KMS-11 (cell line): ENCODE results near the gene PSMB7.

Source experiments
- H2AFZ ChIP-seq: fragments of 200-600 bp; sonication (generic); 2 replicates; pipeline ENCODE4 v1.6.1; 2016; ENCODE audit warnings: antibody characterized with exemption, mixed run types, low read depth
- H3K27ac ChIP-seq: fragments of 200-600 bp; sonication (generic); 2 replicates; pipeline ENCODE4 v1.6.1; 2016; ENCODE audit warnings: mild to moderate bottlenecking, mixed run types
- H3K27me3 ChIP-seq: fragments of 200-600 bp; sonication (generic); 2 replicates; pipeline ENCODE4 v1.6.1; 2017; ENCODE audit warnings: mild to moderate bottlenecking, low read depth, mixed run types, moderate library complexity; ENCODE audit not compliant: insufficient read depth
- H3K36me3 ChIP-seq: fragments of 200-600 bp; sonication (generic); 2 replicates; pipeline ENCODE4 v1.6.1; 2017; ENCODE audit warnings: mild to moderate bottlenecking, mixed run types; ENCODE audit not compliant: insufficient read depth
- H3K4me1 ChIP-seq: fragments of 200-600 bp; sonication (generic); 2 replicates; pipeline ENCODE4 v1.6.1; 2016; ENCODE audit warnings: mild to moderate bottlenecking, low read depth, mixed run types; ENCODE audit not compliant: poor library complexity, severe bottlenecking
- H3K4me2 ChIP-seq: fragments of 200-600 bp; sonication (generic); 2 replicates; pipeline ENCODE4 v1.7.0; 2016; ENCODE audit warnings: mild to moderate bottlenecking, mixed run types
- H3K4me3 ChIP-seq: fragments of 200-600 bp; sonication (generic); IDR thresholded peaks from 2 replicates; pipeline ENCODE4 v1.6.1; 2017; ENCODE audit warnings: low read depth, low read length, mixed read lengths; ENCODE audit not compliant: insufficient read depth
- H3K79me2 ChIP-seq: fragments of 200-600 bp; sonication (generic); 2 replicates; pipeline ENCODE4 v1.6.1; 2016; ENCODE audit warnings: low read depth, mixed run types; ENCODE audit not compliant: insufficient read depth
- H3K9ac ChIP-seq: fragments of 200-600 bp; sonication (generic); 2 replicates; pipeline ENCODE4 v1.6.1; 2016; ENCODE audit warnings: mild to moderate bottlenecking, mixed run types
- H4K20me1 ChIP-seq: fragments of 200-600 bp; sonication (generic); 2 replicates; pipeline ENCODE4 v1.6.1; 2016; ENCODE audit warnings: mild to moderate bottlenecking, mixed run types; ENCODE audit not compliant: insufficient read depth
- CTCF ChIP-seq: fragments of 200-600 bp; sonication (generic); conservative IDR thresholded peaks from 2 replicates; pipeline ENCODE4 v1.6.1; 2017; ENCODE audit warnings: low read depth, mild to moderate bottlenecking, antibody characterized with exemption, low read length, moderate library complexity, mixed read lengths

PSMB7 gene

GRCh38 chr9:124415102-124415851 is at the start of gene PSMB7:
Gene PSMB7, minus strand, starts transcription at chr9:124415442. Its CDS starts 17 bp downstream, at chr9:124415425.
- Histone ChIP-seq H4K20me1 (no peaks in the 10 kb centered on the region), H3K79me2 (peaks cover 21% of the 10 kb centered on the region), H3K9ac (peak within 1 kb of the TSS; percentile 93), H3K27ac (peak within 1 kb of the TSS; percentile 86), H3K36me3 (peaks cover 6% of the 10 kb centered on the region; the same call in 1 of the 2 replicates), H2AFZ (peak within 1 kb of the TSS; percentile 77), H3K27me3 (no peaks in the 10 kb centered on the region), H3K4me2 (peak within 1 kb of the TSS; percentile 82), H3K4me1 (peaks cover 14% of the 10 kb centered on the region), H3K4me3 (no peak within 1 kb of the TSS)
- TF ChIP-seq CTCF = peak; percentile 69

GRCh38 chr9:124462739-124463138 is 47.5 kb upstream of the PSMB7 start:
- TF ChIP-seq CTCF = no peak
- Histone ChIP-seq H3K27ac (no peak overlapping the region), H3K4me1 (no peaks in the 10 kb centered on the region), H2AFZ (no peak overlapping the region), H3K9ac (no peak overlapping the region), H3K79me2 (no peaks in the 10 kb centered on the region), H3K4me2 (no peak overlapping the region), H3K27me3 (no peaks in the 10 kb centered on the region), H4K20me1 (no peaks in the 10 kb centered on the region), H3K4me3 (no peak overlapping the region), H3K36me3 (no peaks in the 10 kb centered on the region)

DNA sequence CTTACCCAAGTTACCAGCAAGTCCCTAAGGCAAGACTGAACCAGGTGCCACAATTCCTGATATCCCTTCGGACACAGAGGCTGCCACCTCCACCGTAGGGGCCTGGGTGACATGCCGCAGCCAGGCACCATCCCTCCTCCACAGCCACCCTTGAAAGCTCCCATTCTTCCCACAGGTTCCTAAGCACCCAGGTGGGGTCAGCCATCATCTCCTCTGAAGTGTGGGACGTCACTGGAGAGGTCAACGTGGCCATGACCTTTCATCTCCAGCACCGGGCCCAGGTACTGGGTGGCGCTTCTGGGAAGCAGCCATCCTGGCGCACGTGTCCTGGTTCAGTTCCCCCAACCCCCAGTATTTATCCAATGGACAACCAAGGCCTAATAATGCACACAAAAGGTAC is 43.2 kb upstream of the PSMB7 start:
- H3K4me3 ChIP-seq = no peak overlapping the region
- no peaks in the 10 kb centered on the region for H3K4me1 ChIP-seq
- no peaks in the 10 kb centered on the region for H3K36me3 ChIP-seq
- H3K79me2 ChIP-seq = no peaks in the 10 kb centered on the region
- no peak overlapping the region for H3K4me2 ChIP-seq
- no peak overlapping the region for H3K27ac ChIP-seq
- H3K27me3 ChIP-seq = no peaks in the 10 kb centered on the region
- no peak overlapping the region for H2AFZ ChIP-seq
- H3K9ac ChIP-seq = no peak overlapping the region
- TF ChIP-seq CTCF = no peak
- no peaks in the 10 kb centered on the region for H4K20me1 ChIP-seq

GRCh38 chr9:124457887-124458431 is 42.7 kb upstream of the PSMB7 start:
- no peak for TF ChIP-seq CTCF
- Histone ChIP-seq H3K27ac (no peak overlapping the region), H3K9ac (no peak overlapping the region), H4K20me1 (no peaks in the 10 kb centered on the region), H3K36me3 (no peaks in the 10 kb centered on the region), H3K4me2 (no peak overlapping the region), H3K4me1 (no peaks in the 10 kb centered on the region), H3K27me3 (no peaks in the 10 kb centered on the region), H3K4me3 (no peak overlapping the region), H2AFZ (no peak overlapping the region), H3K79me2 (no peaks in the 10 kb centered on the region)
